GM23248 (cell line): ENCODE data around the gene CDH7.

Source experiments
- EZH2 ChIP-seq: fragments of 200-600 bp; sonication (generic); IDR thresholded peaks from 2 replicates; pipeline ENCODE4 v1.6.1; 2018; ENCODE audit warnings: antibody characterized with exemption, mild to moderate bottlenecking; ENCODE audit not compliant: insufficient read depth, poor library complexity, severe bottlenecking
- EZH2phosphoT487 ChIP-seq: fragments of 200-600 bp; sonication (generic); IDR thresholded peaks from 2 replicates; pipeline ENCODE4 v1.6.1; 2018; ENCODE audit warnings: antibody characterized with exemption, moderate library complexity, mild to moderate bottlenecking, low read depth; ENCODE audit not compliant: insufficient read depth

DNA sequence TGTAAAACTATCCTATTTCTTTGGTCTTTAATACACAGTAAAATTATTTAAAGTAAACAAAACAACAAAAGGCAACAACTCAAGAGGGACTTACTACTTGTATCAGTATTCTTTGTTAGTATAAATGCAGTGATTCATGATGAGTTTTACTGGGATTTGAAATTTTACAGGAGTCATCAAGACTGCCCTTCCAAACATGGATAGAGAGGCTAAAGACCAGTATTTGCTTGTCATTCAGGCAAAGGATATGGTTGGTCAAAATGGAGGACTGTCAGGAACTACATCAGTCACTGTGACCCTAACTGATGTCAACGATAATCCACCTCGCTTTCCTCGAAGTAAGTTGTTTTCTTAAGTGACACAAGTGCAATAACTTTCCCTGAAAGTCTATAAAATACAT is 71.1 kb downstream of the CDH7 start:
- no peak for TF ChIP-seq EZH2
- TF ChIP-seq EZH2phosphoT487 = no peak
